ENCODE data around the gene EID2.

EID2 gene

DNA sequence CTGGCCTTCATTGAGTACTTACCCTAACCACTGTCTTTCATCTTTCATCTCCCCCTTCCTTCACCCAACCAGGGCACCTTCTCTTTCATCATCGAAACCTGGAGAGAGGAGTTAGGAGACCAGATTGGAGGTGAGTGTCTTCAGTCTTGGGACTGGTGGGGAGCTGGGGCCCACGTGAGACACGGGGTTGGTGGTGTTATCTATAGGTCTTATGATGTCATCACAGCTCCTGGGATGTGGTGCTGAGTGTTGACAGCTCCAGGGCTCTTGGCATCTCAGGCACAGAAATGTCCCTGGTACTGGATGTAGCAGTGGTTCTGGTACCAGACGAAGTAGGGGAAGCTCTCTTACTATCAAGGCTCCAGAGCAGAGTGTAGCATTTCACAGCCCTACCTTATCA is 39.4 kb downstream of the EID2 start:
- DNase-seq = no peak

DNA sequence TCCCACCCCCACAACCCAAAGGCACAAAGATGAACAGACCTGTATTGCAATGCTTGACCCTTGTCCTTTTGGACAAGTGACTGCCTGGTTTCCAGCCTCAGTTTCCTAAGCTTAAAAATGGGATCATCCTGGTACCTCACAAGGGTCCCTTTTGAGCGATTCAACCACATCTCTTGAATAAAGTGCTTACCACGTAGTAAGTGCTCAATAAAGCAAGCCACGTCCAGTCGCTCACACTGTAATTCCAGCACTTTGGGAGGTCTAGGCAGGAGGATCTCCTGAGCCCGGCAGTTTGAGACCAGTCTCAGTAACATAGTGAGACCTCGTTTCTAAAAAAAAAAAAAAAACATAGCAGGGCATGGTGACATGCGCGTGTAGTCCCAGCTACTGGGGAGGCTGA is 40.0 kb downstream of the EID2 start:
- DNase-seq = no peak

DNA sequence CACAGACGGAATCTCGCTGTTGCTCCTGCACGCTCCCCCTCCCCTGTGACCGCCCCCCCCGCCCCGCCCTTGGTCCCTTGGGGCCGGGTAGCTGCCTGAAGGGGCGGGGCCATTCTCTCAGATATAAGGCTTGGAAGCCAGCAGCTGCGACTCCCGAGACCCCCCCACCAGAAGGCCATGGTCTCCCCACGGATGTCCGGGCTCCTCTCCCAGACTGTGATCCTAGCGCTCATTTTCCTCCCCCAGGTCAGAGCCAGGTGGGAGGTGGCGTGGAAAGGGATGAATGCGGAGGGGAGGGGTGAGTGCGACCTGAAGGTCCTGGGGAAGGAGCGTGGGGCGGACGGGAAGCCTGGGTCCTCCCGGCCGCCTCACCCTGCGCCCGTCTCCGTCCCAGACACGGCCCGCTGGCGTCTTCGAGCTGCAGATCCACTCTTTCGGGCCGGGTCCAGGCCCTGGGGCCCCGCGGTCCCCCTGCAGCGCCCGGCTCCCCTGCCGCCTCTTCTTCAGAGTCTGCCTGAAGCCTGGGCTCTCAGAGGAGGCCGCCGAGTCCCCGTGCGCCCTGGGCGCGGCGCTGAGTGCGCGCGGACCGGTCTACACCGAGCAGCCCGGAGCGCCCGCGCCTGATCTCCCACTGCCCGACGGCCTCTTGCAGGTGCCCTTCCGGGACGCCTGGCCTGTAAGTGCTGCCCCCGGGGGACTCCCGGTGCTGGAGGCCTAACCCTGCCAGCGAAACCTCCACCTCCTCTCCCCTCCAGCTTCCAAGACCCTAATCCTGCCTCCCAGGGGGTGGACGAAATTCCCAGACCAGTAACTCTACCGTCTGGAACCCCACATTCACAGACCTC is 40.9 kb downstream of the EID2 start, which contains the start of gene DLL3:
Gene DLL3, plus strand, starts transcription at position 150 of the 845 bp plus-strand sequence. Its CDS starts 28 bp downstream, at position 178.
- DNase-seq = peak; percentile 95

DNA sequence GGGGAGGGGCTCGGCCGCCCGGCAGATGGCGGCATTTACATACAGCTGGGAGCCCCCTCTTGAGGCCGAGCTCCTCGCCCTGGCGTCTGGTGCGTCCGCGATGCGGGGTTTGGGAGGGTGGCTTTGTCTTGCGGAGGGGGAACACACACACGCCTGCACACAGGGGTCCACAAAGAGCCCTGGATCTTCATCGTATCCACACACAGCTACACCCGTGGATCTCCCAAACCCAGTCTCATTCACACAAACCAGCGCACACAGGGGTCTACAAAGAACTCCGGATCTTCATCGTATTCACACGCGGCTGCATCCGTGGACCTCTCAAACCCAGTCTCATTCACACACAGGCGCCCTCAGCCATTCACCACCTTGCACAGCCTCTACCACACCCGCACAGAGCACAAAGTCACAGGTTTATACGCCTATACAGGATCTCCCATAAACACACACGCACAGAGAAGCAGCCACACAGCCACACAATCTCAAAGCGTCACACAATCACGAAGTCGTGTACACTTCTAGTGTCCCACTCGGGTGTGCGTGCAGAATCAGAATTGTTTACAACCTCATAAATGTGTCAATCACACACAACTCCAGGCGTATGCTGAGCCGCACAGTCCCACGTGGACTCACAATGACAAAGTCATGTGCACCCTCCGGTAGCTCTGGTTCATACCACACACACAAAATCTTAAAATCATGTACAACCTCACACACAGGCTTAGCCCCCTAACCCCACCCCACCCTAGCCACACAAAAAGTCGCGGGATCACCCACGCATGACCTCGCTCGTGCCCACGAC is 41.8 kb downstream of the EID2 start:
- DNase-seq = peak; percentile 100

DNA sequence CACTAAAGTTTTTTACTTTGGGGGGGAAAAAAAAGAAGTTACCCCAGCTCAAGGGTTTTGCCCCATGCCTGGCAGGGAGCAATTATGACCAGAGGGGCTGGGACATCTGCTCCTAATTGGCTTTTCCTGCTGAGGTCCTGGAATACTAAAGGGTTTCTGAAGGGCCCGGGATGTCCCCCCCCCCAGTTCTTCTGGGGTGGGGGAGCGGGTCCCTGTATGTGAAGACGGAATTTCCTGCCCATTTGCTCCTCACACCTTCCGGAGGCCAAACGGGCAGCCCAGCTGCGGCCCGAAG is 42.3 kb downstream of the EID2 start:
- DNase-seq = no peak

DNA sequence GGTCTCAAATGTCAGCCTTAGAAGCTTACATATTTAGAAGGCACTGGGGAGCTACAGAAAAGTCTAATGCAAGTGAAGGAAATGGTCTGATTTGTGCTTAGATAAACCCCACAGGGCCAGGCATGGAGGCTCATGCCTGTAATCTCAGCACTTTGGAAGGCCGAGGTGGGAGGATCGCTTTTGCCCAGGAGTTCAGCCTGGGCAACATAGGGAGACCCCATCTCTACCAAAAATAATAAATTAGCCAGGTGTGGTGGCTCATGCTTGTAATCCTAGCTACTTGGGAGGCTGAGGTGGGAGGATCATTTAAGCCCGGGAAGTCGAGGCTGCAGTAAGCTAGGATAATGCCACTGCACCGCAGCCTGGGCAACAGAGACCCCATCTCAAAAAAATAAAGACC is 43.9 kb downstream of the EID2 start:
- DNase-seq = no peak

DNA sequence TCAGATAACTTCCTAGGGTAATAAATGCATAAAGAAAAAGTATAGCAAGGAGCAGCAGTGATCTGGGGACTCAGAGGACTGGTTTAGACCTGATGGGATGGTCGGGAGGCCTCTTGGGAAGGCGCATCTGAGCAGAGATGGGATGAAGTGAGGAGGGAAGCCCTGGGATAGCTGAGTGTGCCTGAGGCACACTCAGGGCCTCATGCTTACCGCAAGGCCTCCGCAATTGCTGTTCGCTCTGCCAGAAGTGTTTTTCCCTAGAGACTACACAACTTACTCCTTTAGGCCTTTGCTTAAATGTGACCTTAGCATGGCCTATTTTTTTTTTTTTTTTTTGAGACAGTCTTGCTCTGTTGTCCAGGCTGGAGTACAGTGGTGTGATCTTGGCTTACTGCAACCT is 45.3 kb downstream of the EID2 start:
- DNase-seq = no peak

DNA sequence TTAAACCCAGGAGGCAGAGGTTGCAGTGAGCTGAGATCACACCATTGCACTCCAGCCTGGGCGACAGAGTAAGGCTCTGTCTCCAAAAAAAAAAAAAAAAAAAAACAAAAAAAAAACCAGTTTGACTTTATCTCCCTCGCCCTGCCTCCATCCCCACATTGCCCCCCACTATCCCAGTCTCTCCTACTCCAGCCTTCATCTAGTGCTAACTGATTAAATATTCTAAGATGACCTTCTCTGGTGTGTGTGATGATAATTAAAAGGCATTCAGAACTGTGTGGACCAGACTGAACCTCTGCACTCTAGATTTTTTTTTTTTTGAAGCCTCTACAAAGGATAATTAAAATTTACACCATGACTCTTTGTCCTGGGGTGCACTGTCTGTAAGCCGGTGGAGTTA is 47.2 kb downstream of the EID2 start:
- DNase-seq = no peak

DNA sequence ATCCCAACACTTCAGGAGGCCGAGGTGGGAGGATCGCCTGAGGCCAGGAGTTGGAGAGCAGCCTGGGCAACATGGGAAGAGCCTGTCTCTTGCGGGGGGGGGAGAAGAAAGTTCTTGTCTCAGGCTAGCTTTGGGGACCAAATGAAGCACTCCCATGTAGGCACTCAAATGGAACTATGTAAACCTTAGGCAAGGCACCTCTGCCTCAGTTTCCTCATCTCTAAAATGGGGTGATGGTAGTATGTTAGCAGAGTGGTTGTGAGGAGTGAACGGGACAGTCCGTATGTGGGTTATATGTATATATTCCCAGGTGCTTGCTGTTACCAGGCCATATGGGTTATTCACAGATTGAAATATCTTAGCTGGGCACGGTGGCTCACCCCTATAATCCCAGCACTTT is 47.7 kb downstream of the EID2 start:
- no peak for DNase-seq

DNA sequence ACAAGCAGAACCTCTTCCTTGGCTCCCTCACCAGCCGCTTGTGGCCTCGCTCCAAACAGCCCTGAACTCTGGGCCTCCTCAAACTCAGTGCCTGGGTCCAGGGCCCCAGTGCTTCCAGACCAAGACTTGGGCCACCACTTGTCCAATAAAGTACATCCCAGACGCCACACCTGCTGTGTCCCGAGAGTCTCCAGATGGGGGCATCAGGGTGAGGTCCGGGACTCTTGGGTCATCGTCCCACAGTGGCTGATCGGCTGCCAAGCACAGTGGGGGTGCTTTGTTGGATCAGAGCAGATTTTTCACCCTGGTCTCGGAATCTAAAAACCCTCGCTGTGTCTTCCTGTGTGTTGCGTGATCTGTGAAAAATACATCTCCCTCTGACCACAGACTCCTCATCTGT is 50.2 kb downstream of the EID2 start:
- DNase-seq = no peak
